Muscle layer of duodenum (tissue), 2 donors: ENCODE measurements around the gene FAM124A.

Source experiments
- H3K27ac ChIP-seq: one replicate; pipeline ENCODE4 v1.7.0; 2013; ENCODE audit warnings: mild to moderate bottlenecking, low read length
- H3K27me3 ChIP-seq: one replicate; pipeline ENCODE4 v1.7.0; 2013; ENCODE audit warnings: low read depth, mild to moderate bottlenecking, control low read depth, low read length
- H3K36me3 ChIP-seq, 2 donors: one replicate each; pipeline ENCODE4 v1.7.0; 2013; ENCODE audit warnings: low read length in 2 of 2, control low read depth in 1 of 2, mild to moderate bottlenecking in 1 of 2; ENCODE audit not compliant: insufficient read depth in 2 of 2, control insufficient read depth in 1 of 2
- H3K4me1 ChIP-seq, 2 donors: one replicate each; pipeline ENCODE4 v1.7.0; 2013; ENCODE audit warnings: low read length in 2 of 2, mild to moderate bottlenecking in 2 of 2, control low read depth in 1 of 2, moderate library complexity in 1 of 2; ENCODE audit not compliant: insufficient read depth in 2 of 2, control insufficient read depth in 1 of 2
- H3K4me3 ChIP-seq, 2 donors: one replicate each; pipeline ENCODE4 v1.7.0; 2013; ENCODE audit warnings: low read length in 2 of 2, low read depth in 1 of 2, mild to moderate bottlenecking in 1 of 2
- H3K9me3 ChIP-seq, 2 donors: one replicate each; pipeline ENCODE4 v1.7.0; 2013; ENCODE audit warnings: low read length in 2 of 2, control low read depth in 1 of 2, mild to moderate bottlenecking in 1 of 2; ENCODE audit not compliant: control insufficient read depth in 1 of 2
- donor health status: healthy.

FAM124A gene

DNA sequence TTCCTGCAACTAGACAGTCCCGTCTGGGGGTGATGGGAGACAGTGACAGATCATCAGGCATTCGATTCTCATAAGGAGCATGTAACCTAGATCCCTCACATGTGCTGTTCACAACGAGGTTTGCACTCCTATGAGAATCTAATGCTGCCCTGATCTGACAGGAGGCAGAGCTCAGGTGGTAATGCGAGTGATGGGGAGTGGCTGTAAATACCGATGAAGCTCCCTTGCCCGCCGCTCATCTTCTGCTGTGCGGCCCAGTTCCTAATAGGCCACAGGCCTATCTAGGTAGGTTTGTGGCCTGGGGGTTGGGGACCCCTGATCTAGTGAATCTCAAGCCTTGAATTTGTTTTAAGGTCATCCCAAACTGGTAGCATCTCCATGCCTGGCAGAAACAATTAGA lies 27.3 kb upstream of the FAM124A start:
- no peak overlapping the region for H3K4me3 ChIP-seq
- no peaks in the 10 kb centered on the region for H3K4me1 ChIP-seq
- H3K27ac ChIP-seq = no peak overlapping the region
- no peaks in the 10 kb centered on the region for H3K36me3 ChIP-seq
- peaks cover 0 to 2% of the 10 kb centered on the region in 2 donors for H3K9me3 ChIP-seq
- no peaks in the 10 kb centered on the region for H3K27me3 ChIP-seq

DNA sequence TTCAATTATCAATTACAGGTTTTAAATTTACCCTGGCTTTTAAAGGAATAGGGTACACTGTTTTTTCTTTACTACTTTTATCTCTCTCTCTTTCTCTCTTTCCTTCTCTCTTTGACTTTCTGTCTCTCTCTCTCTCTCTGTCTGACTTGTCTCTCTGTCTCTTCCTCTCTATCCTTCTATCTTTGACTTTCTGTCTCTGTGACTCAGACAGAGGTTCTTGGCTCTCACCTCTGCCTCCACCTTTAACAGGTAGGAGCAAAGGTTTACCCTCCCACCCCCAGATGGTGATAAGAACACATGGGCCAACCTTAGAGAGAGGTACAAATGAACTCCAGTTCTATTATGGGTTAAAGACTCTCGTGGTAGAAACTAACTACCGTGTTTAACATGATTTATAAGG lies 20.3 kb upstream of the FAM124A start:
- Histone ChIP-seq H3K27me3 (no peaks in the 10 kb centered on the region), H3K9me3 (peaks cover 0 to 2% of the 10 kb centered on the region in 2 donors), H3K36me3 (no peaks in the 10 kb centered on the region), H3K4me1 (no peaks in the 10 kb centered on the region), H3K4me3 (no peak overlapping the region), H3K27ac (no peak overlapping the region)

DNA sequence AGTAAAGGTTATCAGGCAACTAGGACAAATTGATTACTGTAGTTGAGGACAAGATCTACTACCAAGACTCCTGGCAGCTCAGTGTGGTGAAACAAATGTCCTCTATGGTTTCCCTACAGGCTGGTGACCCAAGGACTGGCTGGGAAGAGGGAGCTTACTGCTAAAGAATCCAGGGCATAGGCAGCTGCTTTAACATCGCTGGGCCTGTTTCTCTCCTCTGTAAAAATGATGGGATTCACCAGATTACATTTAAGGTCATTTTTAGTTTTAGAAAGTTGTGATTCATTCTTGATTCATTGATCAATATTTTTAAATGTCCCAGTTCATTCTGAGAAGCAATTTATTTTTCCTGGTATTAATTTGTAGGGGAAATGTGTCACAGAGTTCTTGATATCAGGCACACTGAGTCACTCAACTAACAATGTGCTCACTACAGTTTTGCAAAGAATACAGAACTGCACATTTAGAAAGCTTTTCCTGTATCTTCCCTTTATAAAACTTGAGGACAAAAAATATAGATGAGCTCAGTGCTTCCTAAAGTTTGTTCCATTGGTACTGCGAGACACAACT lies 19.6 kb upstream of the FAM124A start:
- H3K4me1 ChIP-seq = no peaks in the 10 kb centered on the region
- no peak overlapping the region for H3K27ac ChIP-seq
- H3K27me3 ChIP-seq = no peaks in the 10 kb centered on the region
- H3K4me3 ChIP-seq = no peak overlapping the region
- no peaks in the 10 kb centered on the region for H3K36me3 ChIP-seq
- H3K9me3 ChIP-seq = peaks cover 0 to 2% of the 10 kb centered on the region in 2 donors

DNA sequence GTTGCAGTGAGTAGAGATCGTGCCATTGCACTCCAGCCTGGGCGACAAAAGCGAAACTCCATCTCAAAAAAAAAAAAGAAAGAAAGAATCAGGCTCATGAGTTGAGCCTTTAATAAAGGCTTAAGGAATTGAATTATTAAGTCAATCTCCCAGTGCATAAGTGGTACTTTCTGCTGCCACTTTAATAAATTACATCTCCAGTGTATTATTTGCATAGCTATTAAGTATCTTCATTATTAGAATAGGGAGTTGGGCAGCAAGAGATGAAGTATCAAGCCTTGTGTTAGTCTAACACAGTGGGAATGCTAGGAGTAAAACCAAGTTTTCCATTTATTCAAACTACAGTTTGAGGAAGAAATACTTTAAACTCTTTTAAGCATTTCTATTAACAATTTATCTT lies 15.6 kb upstream of the FAM124A start:
- H3K4me1 ChIP-seq = no peaks in the 10 kb centered on the region
- H3K9me3 ChIP-seq = no peaks in the 10 kb centered on the region
- no peak overlapping the region for H3K4me3 ChIP-seq
- H3K27ac ChIP-seq = no peak overlapping the region
- no peaks in the 10 kb centered on the region for H3K27me3 ChIP-seq
- H3K36me3 ChIP-seq = no peaks in the 10 kb centered on the region

DNA sequence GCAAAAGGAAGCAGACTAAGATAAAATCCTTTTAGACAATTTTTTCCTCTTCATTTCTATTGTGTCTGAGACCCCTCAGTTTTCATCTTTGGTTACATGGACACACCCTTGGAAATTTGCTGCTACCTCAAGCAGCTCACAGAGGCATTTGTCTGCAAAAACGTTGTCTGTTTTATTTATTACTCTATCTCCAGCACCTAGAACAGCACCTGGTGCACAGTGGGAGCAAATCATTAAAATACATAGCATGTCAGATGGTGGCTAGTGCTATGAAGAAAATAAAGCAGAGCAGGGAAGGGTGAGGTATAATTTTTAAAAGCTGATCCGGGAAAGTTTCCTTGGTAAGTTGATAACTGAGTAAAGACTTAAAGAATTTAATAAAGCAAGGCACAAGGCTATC lies 14.3 kb upstream of the FAM124A start:
- peaks cover 0 to 9% of the 10 kb centered on the region in 2 donors for H3K4me1 ChIP-seq
- H3K4me3 ChIP-seq = no peak overlapping the region
- no peaks in the 10 kb centered on the region for H3K27me3 ChIP-seq
- H3K9me3 ChIP-seq = no peaks in the 10 kb centered on the region
- no peak overlapping the region for H3K27ac ChIP-seq
- no peaks in the 10 kb centered on the region for H3K36me3 ChIP-seq

DNA sequence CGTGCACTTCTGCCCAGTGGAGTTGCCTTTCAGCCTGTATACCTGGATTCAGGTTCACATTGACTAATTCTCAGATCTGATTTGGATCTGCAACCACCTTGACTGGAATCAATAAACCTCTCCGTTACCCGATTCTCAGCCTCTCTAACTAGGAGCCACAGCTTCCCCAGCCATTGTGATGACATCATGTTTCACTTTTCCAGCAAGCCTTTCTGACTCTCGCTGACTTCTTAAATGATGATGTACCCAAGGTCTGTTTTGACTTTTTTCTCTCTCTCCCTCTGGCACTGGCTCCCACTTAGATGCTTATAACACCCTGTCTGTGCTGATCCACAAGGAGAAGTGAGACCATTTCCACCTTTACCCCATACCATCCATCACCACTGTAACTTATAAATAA lies 13.5 kb upstream of the FAM124A start:
- Histone ChIP-seq H3K27me3 (no peaks in the 10 kb centered on the region), H3K9me3 (no peaks in the 10 kb centered on the region), H3K27ac (no peak overlapping the region), H3K4me3 (no peak overlapping the region), H3K4me1 (peaks cover 0 to 9% of the 10 kb centered on the region in 2 donors), H3K36me3 (no peaks in the 10 kb centered on the region)

DNA sequence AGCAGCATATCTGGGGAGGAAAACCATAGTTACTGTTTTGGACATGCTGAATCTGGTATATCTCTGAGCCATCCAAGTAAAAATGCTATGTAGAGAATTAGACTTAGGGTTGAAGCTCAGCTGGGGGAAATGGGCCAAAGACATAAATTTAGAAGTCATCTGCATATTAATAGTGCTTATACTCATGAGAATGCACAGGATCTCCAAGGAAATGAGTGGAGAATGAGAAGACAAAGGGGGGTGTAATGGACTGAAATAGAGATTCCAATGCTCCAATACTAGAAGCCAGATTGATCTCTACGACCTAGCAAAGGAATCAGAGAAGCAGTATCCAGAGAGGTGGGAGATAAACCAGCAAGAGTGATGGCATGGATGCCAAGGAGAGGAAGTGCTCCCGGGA lies 10.3 kb upstream of the FAM124A start:
- Histone ChIP-seq H3K36me3 (no peaks in the 10 kb centered on the region), H3K27ac (no peak overlapping the region), H3K4me3 (no peak overlapping the region), H3K27me3 (no peaks in the 10 kb centered on the region), H3K9me3 (no peaks in the 10 kb centered on the region), H3K4me1 (peaks cover 0 to 9% of the 10 kb centered on the region in 2 donors)

DNA sequence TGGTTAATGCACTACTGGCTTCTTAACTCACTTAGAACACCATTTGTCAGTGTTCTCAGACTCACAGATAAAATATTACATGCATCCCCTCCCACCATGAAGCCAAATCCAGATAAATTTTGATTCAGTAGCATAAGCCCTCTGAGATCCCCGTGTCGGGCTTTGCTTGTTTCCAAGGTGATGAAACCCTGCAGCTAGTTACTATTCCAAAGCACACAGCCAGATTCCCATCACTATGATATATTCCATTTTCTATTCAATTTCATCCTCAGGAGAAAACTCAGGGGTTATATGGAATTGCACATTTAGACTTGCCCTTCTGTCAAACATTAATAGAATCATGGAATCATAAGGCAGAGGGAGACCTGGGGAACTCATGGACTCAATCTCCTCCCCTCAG lies 9.4 kb upstream of the FAM124A start:
- Histone ChIP-seq H3K27me3 (no peaks in the 10 kb centered on the region), H3K4me1 (peaks cover 0 to 9% of the 10 kb centered on the region in 2 donors), H3K9me3 (no peaks in the 10 kb centered on the region), H3K4me3 (no peak overlapping the region), H3K36me3 (no peaks in the 10 kb centered on the region), H3K27ac (no peak overlapping the region)

DNA sequence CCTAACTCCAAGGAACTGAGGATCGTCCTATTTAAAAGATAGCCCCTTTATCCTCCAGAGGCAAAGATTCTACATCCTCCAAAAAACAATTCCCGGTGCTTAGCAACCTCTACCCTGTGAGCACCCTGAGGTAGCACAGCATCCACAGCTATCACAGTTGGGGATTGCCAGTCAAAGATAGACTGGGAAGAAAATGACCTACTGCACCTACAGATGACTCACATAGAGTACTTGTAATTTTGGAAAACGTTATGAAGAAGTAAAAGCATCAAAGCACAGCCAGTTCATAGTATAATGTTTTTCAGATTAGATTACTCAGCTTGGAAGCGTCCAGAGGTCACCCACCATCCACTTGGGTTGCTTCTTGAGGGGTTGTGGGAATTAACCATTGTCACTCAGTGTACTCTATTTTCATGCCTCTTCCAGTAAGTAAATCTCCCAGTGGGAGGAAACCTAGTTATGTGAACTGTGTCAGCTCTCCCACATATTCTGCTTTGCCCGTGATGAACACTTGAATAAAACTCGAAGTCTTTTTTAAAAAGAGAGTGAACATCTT lies 8.9 kb upstream of the FAM124A start:
- peaks cover 0 to 9% of the 10 kb centered on the region in 2 donors for H3K4me1 ChIP-seq
- H3K27me3 ChIP-seq = no peaks in the 10 kb centered on the region
- no peak overlapping the region for H3K27ac ChIP-seq
- no peaks in the 10 kb centered on the region for H3K36me3 ChIP-seq
- H3K9me3 ChIP-seq = no peaks in the 10 kb centered on the region
- H3K4me3 ChIP-seq = no peak overlapping the region

DNA sequence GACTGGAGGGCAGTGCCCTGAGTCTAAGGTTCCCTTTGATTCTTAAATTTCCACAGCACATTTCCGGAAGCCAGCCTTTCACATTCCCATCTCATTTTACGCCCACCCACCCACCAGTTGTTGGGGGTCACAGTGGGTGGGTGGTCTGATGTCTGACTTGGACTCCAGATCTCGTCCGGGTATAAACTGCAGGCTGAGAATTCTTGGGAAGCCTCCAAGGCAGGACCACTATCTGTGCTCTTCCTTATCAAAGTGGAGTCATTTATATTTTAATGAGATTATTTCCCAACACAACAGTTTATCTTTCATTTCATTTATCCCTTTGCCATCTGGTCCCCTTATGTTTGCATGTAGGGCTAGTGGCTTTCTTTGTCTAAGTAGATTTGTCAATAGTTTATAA lies 3.6 kb upstream of the FAM124A start:
- Histone ChIP-seq H3K27ac (no peak overlapping the region), H3K4me3 (no peak overlapping the region), H3K4me1 (peaks cover 0 to 13% of the 10 kb centered on the region in 2 donors), H3K9me3 (no peaks in the 10 kb centered on the region), H3K36me3 (no peaks in the 10 kb centered on the region), H3K27me3 (peaks cover 8% of the 10 kb centered on the region)

DNA sequence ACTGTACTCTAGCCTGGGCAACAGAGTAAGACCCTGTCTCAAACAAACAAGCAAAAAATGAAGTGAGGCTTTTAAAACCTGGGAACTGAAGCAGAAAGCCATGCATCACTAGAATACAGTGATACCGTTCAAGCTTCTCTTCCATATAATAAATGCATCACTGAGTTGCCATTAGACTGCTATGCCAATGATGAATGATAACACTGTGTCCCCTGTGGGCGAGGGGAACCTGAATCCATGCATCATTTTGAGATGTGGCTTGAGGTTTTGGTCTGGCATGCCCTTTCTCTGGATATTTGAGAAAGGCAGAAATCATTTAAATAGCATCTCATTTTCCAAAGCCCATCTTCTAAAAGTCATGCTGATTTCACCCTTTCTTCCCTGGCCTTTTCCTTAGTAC lies 1.5 kb upstream of the FAM124A start:
- Histone ChIP-seq H3K4me3 (no peak overlapping the region), H3K27me3 (peaks cover 8% of the 10 kb centered on the region), H3K9me3 (no peaks in the 10 kb centered on the region), H3K27ac (no peak overlapping the region), H3K36me3 (no peaks in the 10 kb centered on the region), H3K4me1 (peaks cover 0 to 19% of the 10 kb centered on the region in 2 donors)

DNA sequence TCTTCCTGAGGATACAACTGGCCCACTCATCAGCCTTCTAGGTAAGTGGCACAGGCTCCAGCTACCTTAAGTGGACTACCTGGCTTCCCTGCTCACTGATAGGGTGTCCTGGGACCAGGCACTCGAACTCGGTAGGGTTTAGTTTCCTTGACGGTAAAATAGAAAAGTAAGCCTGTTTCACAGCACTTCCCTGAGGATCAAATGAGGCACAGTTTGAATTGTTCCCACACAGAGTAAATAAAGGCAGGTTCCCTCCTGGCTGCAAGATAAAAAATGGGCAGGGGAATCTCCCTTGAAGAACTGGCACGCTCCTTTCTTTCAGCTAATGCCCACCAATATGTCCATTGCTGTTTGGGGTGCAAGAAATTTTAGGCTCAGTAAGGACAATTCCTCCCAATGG lies 1.1 kb upstream of the FAM124A start:
- Histone ChIP-seq H3K27me3 (peaks cover 8% of the 10 kb centered on the region), H3K4me3 (no peak overlapping the region), H3K36me3 (no peaks in the 10 kb centered on the region), H3K9me3 (no peaks in the 10 kb centered on the region), H3K27ac (no peak overlapping the region), H3K4me1 (peaks cover 0 to 19% of the 10 kb centered on the region in 2 donors)
